GM19023 (cell line): ENCODE data around the gene BMS1.
"Not testable (repeated sequence)": the region's sequence is repeated elsewhere in the genome, so short reads cannot be mapped to it uniquely, and the experiment has no call there.

Experiments
- ATAC-seq: cut with Tn5 transposase; IDR thresholded peaks from one replicate; pipeline ENCODE4 v1.9.1; 2021; ENCODE audit warnings: mild to moderate bottlenecking, moderate library complexity; ENCODE audit not compliant: unreplicated experiment

BMS1 gene

GRCh38 chr10:42783181-42783549, 570 bp downstream of the BMS1 start:
- no peak for ATAC-seq

DNA sequence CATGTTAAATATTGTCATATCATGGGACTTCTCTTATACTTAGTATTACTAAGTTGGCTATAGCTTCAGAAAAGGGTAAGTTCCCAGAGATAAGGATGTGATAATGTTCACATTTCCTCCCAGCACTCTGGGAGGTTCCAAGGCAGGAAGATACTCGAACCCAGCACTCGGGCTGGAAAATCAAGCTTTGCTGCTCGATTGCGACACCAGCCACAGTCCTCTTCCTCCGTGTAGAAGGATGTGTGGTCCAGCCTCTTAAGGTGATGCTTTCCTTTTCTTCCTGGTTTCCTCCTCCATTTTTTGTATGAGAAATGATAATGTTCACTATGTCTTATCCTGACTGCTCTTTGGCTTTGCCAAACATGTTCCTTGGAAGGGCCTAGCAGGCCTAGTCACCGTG, 3.2 kb downstream of the BMS1 start:
- no peak for ATAC-seq

- no peak for ATAC-seq
Observed at GRCh38 chr10:42790835-42791234, 8.2 kb downstream of the BMS1 start.

- ATAC-seq = no peak
Observed at GRCh38 chr10:42795701-42796100, 13.1 kb downstream of the BMS1 start.

- no peak for ATAC-seq
Observed at GRCh38 chr10:42801135-42801534, 18.5 kb downstream of the BMS1 start.

DNA sequence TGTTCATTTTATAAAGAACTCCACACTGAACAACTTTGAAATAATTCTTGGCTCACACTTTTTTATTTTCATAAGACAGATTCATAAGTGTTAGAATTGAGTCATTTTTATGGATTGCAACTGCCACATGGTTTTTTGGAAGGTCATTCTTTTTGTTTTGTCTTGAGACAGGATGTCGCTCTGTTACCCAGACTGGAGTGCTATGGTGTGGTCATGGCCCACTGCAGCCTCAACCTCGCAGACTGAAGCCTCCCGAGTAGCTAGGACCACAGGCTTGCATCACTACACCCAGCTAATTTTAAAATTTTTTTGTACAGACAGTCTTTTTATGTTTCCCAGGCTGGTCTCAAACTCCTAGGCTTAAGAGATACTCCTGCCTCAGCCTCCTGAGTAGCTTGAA, 20.3 kb downstream of the BMS1 start:
- ATAC-seq = no peak

- ATAC-seq = no peak
Observed at GRCh38 chr10:42809676-42810075, 27.1 kb downstream of the BMS1 start.

- ATAC-seq = no peak
Observed at GRCh38 chr10:42812028-42812427, 29.4 kb downstream of the BMS1 start.

- not testable (repeated sequence) for ATAC-seq
Observed at GRCh38 chr10:42813989-42814687, 31.5 kb downstream of the BMS1 start.

DNA sequence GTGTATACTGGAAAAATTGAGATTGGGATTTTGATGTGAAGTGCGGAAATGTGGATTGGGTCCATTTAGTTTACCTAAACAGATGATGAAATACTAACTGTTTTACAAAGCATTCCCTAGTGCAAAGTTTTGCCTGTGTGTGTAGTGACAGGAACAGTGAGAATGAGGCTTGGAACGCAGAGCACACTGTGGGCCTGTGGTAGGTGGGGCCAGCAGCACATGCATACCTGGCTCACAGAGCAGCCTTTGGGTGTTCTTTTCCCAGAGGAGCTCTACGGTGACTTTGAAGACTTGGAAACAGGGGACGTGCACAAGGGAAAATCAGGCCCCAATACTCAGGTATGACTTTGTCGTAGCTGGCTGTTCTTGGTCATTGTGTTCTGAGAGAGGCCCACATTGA, 33.7 kb downstream of the BMS1 start:
- not testable (repeated sequence) for ATAC-seq

GRCh38 chr10:42816912-42817311, 34.3 kb downstream of the BMS1 start:
- ATAC-seq = no peak

DNA sequence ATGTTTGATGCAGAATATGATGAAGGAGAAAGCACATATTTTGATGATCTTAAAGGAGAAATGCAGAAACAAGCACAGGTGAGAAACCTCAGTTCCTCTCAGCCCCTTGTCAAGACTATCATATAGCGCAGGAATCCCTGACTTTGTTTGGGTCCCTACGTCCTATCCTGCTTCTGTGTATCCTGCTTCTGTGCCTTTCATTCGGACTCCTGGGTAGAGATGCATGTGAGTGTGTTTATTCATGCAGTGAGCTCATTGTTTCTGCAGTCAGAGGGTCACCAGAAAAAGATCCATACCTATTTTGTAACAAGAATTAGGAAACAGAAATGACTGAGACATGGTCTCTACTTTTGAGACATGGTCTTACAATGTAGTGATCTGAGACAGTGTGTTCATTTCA, 34.8 kb downstream of the BMS1 start:
- not testable (repeated sequence) for ATAC-seq

DNA sequence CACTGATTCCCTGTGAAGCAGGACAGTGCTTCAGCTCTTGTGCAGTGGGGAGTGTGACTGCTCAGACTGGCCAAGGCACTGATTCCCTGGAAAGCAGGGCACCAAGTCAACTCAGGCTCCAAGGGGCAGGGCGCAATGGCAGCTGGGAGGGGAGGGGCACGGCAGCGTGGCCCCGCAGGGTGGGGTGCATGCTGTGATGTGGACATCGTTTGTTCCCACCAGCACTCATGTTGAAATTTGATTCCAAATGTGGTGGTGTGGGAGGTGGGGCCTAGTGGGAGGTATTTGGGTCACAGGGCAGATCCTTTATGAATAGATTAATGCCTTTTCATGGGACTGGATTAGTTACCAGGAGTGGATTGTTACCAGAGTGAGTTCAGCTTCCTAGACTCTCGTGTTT, 44.2 kb downstream of the BMS1 start:
- ATAC-seq = not testable (repeated sequence)

GRCh38 chr10:42827201-42827600, 44.6 kb downstream of the BMS1 start:
- ATAC-seq = no peak

DNA sequence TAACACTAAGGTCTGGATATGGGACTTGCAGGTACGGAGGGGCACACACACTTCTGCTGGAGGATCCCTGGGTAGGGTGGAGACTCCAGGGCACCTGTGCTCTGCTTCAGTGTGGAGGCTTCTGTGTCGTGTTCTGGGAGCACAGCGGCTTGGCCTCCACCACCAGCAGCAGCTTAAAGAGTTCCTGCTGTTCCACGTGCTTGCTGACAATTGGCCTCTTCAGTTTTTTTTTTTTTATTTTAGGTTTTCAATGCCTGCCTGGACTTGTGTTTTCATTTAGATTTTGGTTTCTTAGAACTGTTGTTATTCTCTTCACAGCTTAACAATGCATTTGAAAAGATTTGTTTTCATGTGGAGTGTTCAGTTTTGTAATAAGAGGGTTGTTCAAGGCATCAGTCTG, 45.8 kb downstream of the BMS1 start:
- not testable (repeated sequence) for ATAC-seq

- no peak for ATAC-seq
Observed at GRCh38 chr10:42830237-42830636, 47.6 kb downstream of the BMS1 start.

DNA sequence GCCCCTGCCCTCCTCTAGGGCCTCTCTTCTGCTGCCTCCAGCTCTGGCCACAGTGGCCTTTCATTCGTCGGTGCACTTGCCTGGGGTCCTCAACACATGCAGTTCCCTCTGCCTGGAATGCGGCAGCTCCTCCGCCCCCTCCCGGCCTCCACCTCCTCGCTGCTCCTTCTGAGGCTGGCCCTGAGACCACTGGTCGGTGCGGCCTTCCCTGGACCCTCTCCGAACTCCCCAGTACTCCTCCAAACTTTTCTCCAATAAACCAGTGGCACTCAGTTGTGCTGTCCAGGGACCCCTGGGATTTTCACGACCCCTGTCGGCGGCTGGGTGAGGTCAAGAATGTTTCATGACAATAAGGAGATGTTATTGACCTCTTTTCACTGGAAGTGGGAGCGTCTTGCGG, 53.5 kb downstream of the BMS1 start:
- ATAC-seq = no peak

GRCh38 chr10:42836771-42837468, 54.3 kb downstream of the BMS1 start:
- no peak for ATAC-seq

GRCh38 chr10:42844810-42845209, 62.2 kb downstream of the BMS1 start:
- not testable (repeated sequence) for ATAC-seq

GRCh38 chr10:42847261-42847660, 64.7 kb downstream of the BMS1 start:
- not testable (repeated sequence) for ATAC-seq

- ATAC-seq = no peak
Observed at GRCh38 chr10:42850931-42851330, 68.3 kb downstream of the BMS1 start.

DNA sequence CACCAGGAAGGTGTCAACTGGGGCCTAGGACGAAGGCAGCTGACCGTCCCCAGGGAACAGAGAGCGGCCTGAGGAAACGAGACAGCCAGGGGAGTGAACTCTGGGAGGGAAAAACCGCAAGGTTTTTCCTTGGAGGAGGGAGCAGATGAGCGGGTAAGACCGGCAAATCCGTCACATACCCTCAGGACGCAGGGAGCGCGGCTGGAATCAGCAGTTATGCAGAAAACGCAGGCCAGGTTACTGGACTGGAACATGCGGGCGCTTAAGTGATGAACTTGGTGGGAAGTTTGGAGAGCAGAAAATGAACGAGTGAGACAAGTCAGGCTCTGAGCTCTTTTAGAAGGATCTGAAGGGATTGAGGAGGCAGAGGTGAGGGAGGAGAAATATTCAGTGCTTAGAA, 76.7 kb downstream of the BMS1 start:
- no peak for ATAC-seq

- ATAC-seq = not testable (repeated sequence)
Observed at GRCh38 chr10:42860016-42860415, 77.4 kb downstream of the BMS1 start.
